Tongue (tissue), 2 donors: ENCODE data around the gene OCA2. TPM values are rescaled to one million over a fixed set of nuclear protein-coding genes. Genes with fewer than 3 reads are reported as not detected.
A peak's percentile ranks its signal among the peaks of the same experiment; 100 is the strongest.

ENCODE experiments used
- DNase-seq: peaks from one replicate; pipeline ENCODE4 v3.0.0-alpha.2; 2015
- total RNA-seq: library from RNA; depleted of rRNA; stranded (reverse); fragments of >200 nt; gene quantifications from one replicate; pipeline ENCODE4 v1.2.3, GENCODE V29; 2014

OCA2 gene
- total RNA-seq, 1 donor from 2014 or later, result 4.9 TPM

GRCh38 chr15:27707257-27707656 lies 391.9 kb downstream of the OCA2 start:
- DNase-seq, result peak; percentile 79

GRCh38 chr15:27706300-27706699 lies 392.8 kb downstream of the OCA2 start:
- DNase-seq, result no peak

- peak; percentile 75 for DNase-seq
Measured at GRCh38 chr15:27705056-27705455, 394.1 kb downstream of the OCA2 start.

Other genes starting within 250 kb of the OCA2 start
- gene HERC2, start 222.9 kb upstream of the OCA2 start, total RNA-seq, result 54.5 TPM